ENCODE data around the gene HEMK1. TPM values are rescaled to one million over a fixed set of nuclear protein-coding genes. Genes with fewer than 3 reads are reported as not detected.

Gene HEMK1
- total RNA-seq, 2 experiments from 2014 or later: 12.4 to 14.6 TPM

GRCh38 chr3:50620420-50620819, 51.1 kb downstream of the HEMK1 start:
- H3K4me3 ChIP-seq (ENCODE audit: low read length): peak overlapping the region; percentile 93
- DNase-seq (peak in 3 of 14 experiments; percentile 36 to 66 (median 54)), ATAC-seq (ENCODE audit: poor library complexity) (no peak)
- intact Hi-C loops (cut with DNase I, micrococcal nuclease): loop anchor here in 1 of 2 experiments (5.0 kb wide), 1 partner anchor 1067 kb away; no protein-coding TSS in a partner anchor
- H3K9me3 ChIP-seq (ENCODE audit: control insufficient read depth in 1 of 2, insufficient read depth in 1 of 2, low read length in 2 of 2): no peaks in the 10 kb centered on the region
- H3K36me3 ChIP-seq (ENCODE audit: insufficient read depth, low read length): peaks cover 16% of the 10 kb centered on the region
- Mint-ChIP-seq H3K4me3 (peak overlapping the region; percentile 92), H3K27ac (peak overlapping the region; percentile 84), H3K4me1 (ENCODE audit: low read depth) (peaks cover 77% of the 10 kb centered on the region), H3K27me3 (no peaks in the 10 kb centered on the region), H3K9me3 (no peaks in the 10 kb centered on the region), H3K36me3 (ENCODE audit: low read depth) (peaks cover 3% of the 10 kb centered on the region)
- ChIA-PET CTCF (interaction anchor here (0.6 to 3.3 kb wide), 3 partner anchors 29 to 60 kb away, joined by 3 to 8 read pairs (median 3); no protein-coding TSS in a partner anchor), POLR2A (interaction anchor here (0.8 to 20.8 kb wide), 5 partner anchors 10 to 48 kb away, joined by 3 to 446 read pairs (median 5); partner anchors contain the start of genes C3orf18 and HEMK1)
- H3K4me1 ChIP-seq (ENCODE audit: insufficient read depth, low read length): peaks cover 93% of the 10 kb centered on the region
- peak overlapping the region; percentile 37 to 72 for H3K27ac ChIP-seq (ENCODE audit: low read depth in 1 of 2, low read length in 2 of 2)
- no peak for TF ChIP-seq CTCF (IDR thresholded peaks at IDR 0.05)
- H3K27me3 ChIP-seq (ENCODE audit: control insufficient read depth in 1 of 2, insufficient read depth in 2 of 2, low read length in 2 of 2): no peaks in the 10 kb centered on the region

- H3K4me3 Mint-ChIP-seq: peak overlapping the region; percentile 92
- TF ChIP-seq CTCF (IDR thresholded peaks at IDR 0.05): no peak
Measured at GRCh38 chr3:50620820-50621219, 51.5 kb downstream of the HEMK1 start.

GRCh38 chr3:50622881-50623280, 53.6 kb downstream of the HEMK1 start:
- H3K9me3 Mint-ChIP-seq: no peaks in the 10 kb centered on the region
- TF ChIP-seq CTCF (IDR thresholded peaks at IDR 0.05): no peak
- no peaks in the 10 kb centered on the region for H3K27me3 Mint-ChIP-seq
- no peaks in the 10 kb centered on the region for H3K9me3 ChIP-seq (ENCODE audit: control insufficient read depth in 1 of 2, insufficient read depth in 1 of 2, low read length in 2 of 2)
- ATAC-seq (ENCODE audit: poor library complexity) (no peak), DNase-seq (no peak)
- POLR2A ChIA-PET: interaction anchor here (1.2 to 1.8 kb wide), 2 partner anchors 54 to 762 kb away, joined by 3 to 5 read pairs; partner anchors contain the start of genes HEMK1 and MANF
- CTCF ChIA-PET: no interaction called here
- intact Hi-C loops (cut with DNase I, micrococcal nuclease): loop anchor here in 1 of 2 experiments (2.0 to 5.0 kb wide), 2 partner anchors 48 to 1064 kb away; no protein-coding TSS in a partner anchor
- H3K36me3 Mint-ChIP-seq (ENCODE audit: low read depth): peaks cover 6% of the 10 kb centered on the region
- no peak overlapping the region for H3K4me3 ChIP-seq (ENCODE audit: low read length)
- H3K4me3 Mint-ChIP-seq: no peak overlapping the region
- peaks cover 99% of the 10 kb centered on the region for H3K4me1 ChIP-seq (ENCODE audit: insufficient read depth, low read length)
- H3K27ac Mint-ChIP-seq: peak overlapping the region; percentile 67
- peak overlapping the region; percentile 58 to 74 for H3K27ac ChIP-seq (ENCODE audit: low read depth in 1 of 2, low read length in 2 of 2)
- peaks cover 82% of the 10 kb centered on the region for H3K4me1 Mint-ChIP-seq (ENCODE audit: low read depth)
- H3K36me3 ChIP-seq (ENCODE audit: insufficient read depth, low read length): peaks cover 21% of the 10 kb centered on the region
- no peaks in the 10 kb centered on the region for H3K27me3 ChIP-seq (ENCODE audit: control insufficient read depth in 1 of 2, insufficient read depth in 2 of 2, low read length in 2 of 2)

More at GRCh38 chr3:50620820-50621219, 51.5 kb downstream of the HEMK1 start:
- H3K4me1 Mint-ChIP-seq (ENCODE audit: low read depth): peaks cover 77% of the 10 kb centered on the region
- ChIA-PET POLR2A (interaction anchor here (0.8 to 1.7 kb wide), 3 partner anchors 10 to 32 kb away, joined by 3 to 5 read pairs (median 4); no protein-coding TSS in a partner anchor), CTCF (interaction anchor here (3.3 kb wide), 1 partner anchor 32 kb away, joined by 8 read pairs; no protein-coding TSS in a partner anchor)
- H3K27ac Mint-ChIP-seq: peak overlapping the region; percentile 84
- Histone ChIP-seq H3K9me3 (ENCODE audit: control insufficient read depth in 1 of 2, insufficient read depth in 1 of 2, low read length in 2 of 2) (no peaks in the 10 kb centered on the region), H3K27me3 (ENCODE audit: control insufficient read depth in 1 of 2, insufficient read depth in 2 of 2, low read length in 2 of 2) (no peaks in the 10 kb centered on the region), H3K4me1 (ENCODE audit: insufficient read depth, low read length) (peaks cover 93% of the 10 kb centered on the region), H3K4me3 (ENCODE audit: low read length) (no peak overlapping the region), H3K27ac (ENCODE audit: low read depth in 1 of 2, low read length in 2 of 2) (peak overlapping the region in 1 of 2 donors; percentile 72), H3K36me3 (ENCODE audit: insufficient read depth, low read length) (peaks cover 16% of the 10 kb centered on the region)
- peaks cover 3% of the 10 kb centered on the region for H3K36me3 Mint-ChIP-seq (ENCODE audit: low read depth)
- DNase-seq: peak in 2 of 14 experiments; percentile 39 to 50
- ATAC-seq (ENCODE audit: poor library complexity): no peak
- H3K9me3 Mint-ChIP-seq: no peaks in the 10 kb centered on the region
- intact Hi-C loops (cut with DNase I, micrococcal nuclease): loop anchor here in 1 of 2 experiments (5.0 kb wide), 1 partner anchor 1066 kb away; no protein-coding TSS in a partner anchor
- no peaks in the 10 kb centered on the region for H3K27me3 Mint-ChIP-seq

All from CD4-positive, alpha-beta T cell (primary cell).